ENCODE results near the gene ESRRA.

The ESRRA gene

DNA sequence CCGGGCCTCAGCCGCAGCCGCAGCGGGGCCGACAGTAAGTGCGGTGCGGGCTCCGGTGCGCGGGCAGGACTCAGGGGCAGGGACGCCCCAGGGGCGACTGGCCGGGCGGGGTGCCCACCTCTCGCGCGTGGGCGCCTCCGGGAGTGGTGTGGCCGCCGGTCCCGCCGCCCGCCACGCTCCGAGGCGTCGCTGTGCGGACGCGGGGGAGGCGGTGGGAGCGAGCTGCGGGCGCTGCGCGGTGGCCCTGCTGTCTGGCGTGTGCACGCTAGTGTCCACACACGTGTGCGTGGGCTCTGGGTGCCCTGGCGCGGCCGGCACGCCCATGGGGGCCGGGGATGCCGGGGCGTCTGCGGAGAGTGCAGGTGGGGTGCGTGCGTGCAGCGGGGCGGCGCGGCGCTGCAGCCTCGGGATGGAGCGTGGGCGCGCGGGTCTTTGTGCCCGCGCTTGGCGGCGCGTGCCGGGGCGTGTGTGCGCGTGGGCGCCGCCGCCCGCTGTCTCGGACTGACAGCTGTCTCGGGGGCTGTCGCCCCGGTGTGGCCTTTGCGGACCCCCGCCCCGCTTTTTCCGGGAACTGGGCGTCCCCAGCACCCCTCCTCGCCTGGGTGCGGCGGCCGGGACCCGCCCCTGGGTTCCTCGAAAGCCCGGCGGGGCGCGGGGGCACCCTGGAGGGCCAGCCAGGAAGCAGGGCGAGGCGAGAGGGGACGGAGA lies 13.4 kb upstream of the ESRRA start:
- H3K4me3 ChIP-seq (ENCODE audit: control insufficient read depth, low read depth, low read length), result no peak overlapping the region
- TF ChIP-seq, protein P1, sequence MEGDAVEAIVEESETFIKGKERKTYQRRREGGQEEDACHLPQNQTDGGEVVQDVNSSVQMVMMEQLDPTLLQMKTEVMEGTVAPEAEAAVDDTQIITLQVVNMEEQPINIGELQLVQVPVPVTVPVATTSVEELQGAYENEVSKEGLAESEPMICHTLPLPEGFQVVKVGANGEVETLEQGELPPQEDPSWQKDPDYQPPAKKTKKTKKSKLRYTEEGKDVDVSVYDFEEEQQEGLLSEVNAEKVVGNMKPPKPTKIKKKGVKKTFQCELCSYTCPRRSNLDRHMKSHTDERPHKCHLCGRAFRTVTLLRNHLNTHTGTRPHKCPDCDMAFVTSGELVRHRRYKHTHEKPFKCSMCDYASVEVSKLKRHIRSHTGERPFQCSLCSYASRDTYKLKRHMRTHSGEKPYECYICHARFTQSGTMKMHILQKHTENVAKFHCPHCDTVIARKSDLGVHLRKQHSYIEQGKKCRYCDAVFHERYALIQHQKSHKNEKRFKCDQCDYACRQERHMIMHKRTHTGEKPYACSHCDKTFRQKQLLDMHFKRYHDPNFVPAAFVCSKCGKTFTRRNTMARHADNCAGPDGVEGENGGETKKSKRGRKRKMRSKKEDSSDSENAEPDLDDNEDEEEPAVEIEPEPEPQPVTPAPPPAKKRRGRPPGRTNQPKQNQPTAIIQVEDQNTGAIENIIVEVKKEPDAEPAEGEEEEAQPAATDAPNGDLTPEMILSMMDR (IDR thresholded peaks at IDR 0.05; ENCODE audit: control insufficient read depth, insufficient read depth, low read depth, low read length, missing control alignments), result no peak
- DNase-seq (ENCODE audit: low read depth), result no peak

DNA sequence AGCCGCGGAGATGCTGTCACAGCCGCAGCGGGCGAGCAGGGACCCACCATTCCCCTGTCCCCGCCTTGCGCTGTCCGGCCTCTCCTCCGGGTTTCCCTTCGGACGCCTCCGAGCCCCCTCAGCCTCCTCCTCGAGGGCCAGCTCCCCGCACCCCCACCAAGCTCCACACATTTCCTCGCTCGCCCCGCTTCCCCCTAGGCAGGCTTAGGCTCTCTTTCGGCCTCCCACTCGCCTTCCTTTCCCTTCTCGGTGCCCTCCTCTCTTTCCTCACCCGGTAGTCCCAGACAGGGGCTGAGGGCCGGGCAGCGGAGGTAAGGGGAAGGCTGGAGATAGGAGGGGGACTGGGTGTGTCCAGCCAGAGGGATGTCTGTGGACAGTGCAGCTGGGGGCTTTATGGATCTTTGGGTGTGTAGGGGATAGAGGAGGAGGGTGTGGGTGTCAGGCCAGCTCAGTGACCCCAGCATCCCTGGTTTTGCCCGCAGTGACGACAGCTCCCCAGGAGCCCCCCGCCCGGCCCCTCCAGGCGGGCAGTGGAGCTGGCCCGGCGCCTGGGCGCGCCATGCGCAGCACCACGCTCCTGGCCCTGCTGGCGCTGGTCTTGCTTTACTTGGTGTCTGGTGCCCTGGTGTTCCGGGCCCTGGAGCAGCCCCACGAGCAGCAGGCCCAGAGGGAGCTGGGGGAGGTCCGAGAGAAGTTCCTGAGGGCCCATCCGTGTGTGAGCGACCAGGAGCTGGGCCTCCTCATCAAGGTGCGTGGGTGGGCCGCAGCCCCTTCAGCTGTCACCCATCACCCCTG lies 12.7 kb upstream of the ESRRA start:
- H3K4me3 ChIP-seq (ENCODE audit: control insufficient read depth, low read depth, low read length), result no peak overlapping the region
- no peak for DNase-seq (ENCODE audit: low read depth)
- TF ChIP-seq, protein P1 (IDR thresholded peaks at IDR 0.05; ENCODE audit: control insufficient read depth, insufficient read depth, low read depth, low read length, missing control alignments), result no peak

DNA sequence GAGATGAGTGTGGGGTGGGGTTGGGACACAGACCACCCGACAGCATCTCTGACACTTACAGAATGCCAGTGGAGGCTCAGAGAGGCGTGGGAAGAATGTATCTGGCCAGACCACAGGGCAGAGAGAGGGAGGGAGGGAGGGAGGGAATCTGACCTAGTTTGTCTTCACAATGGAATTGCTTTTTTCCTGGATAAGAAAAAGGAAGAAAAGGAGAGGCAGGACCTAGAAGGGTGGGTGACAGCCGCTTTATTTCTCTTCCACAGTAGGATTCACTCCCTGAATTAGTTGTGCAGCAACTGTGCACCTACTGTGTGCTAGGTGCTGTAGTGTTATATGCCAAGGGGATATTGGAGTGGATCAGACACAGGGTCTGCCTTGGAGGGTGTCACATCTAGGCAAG lies 10.6 kb upstream of the ESRRA start:
- no peak overlapping the region for H3K4me3 ChIP-seq (ENCODE audit: control insufficient read depth, low read depth, low read length)
- DNase-seq (ENCODE audit: low read depth), result no peak
- TF ChIP-seq, protein P1 (IDR thresholded peaks at IDR 0.05; ENCODE audit: control insufficient read depth, insufficient read depth, low read depth, low read length, missing control alignments), result no peak

DNA sequence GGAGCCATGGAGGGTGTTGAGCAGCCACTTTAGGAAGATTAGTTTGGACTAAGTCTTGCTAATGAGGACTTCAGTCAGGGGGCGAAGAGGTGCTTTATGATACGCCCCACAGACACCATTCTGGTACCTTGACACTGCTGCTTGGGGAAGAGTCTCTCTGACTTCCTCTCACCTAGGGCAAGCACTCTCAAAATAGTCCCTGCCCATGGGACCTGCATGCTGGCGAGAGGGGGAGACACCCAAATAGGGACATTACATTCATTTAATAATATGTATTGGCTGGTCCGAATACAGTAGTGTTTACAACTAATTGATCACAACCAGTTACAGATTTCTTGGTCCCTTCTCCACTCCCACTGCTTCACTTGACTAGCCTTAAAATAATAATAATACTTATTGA lies 9.6 kb upstream of the ESRRA start:
- TF ChIP-seq, protein P1 (IDR thresholded peaks at IDR 0.05; ENCODE audit: control insufficient read depth, insufficient read depth, low read depth, low read length, missing control alignments), result no peak
- no peak for DNase-seq (ENCODE audit: low read depth)
- H3K4me3 ChIP-seq (ENCODE audit: control insufficient read depth, low read depth, low read length), result no peak overlapping the region

DNA sequence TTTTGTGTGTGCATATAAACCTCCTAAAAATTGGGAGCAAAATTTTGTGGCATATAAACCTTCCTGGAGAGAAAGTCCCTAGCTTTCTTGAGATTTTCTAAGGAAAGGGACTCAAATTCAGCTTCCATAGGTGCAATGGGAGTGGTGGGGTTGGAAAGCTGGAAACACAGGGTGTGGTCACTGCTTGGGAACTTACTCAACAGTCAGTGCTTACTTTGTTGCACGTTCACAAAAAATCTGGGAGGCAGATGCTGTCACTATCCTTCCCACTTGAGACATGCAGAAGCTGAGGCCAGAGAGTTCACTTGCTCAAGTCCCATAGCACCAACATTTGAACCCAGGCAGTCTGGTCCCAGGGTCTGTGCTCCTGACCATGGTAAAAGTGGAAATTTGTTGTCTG lies 9.1 kb upstream of the ESRRA start:
- no peak overlapping the region for H3K4me3 ChIP-seq (ENCODE audit: control insufficient read depth, low read depth, low read length)
- no peak for DNase-seq (ENCODE audit: low read depth)
- TF ChIP-seq, protein P1 (IDR thresholded peaks at IDR 0.05; ENCODE audit: control insufficient read depth, insufficient read depth, low read depth, low read length, missing control alignments), result no peak

DNA sequence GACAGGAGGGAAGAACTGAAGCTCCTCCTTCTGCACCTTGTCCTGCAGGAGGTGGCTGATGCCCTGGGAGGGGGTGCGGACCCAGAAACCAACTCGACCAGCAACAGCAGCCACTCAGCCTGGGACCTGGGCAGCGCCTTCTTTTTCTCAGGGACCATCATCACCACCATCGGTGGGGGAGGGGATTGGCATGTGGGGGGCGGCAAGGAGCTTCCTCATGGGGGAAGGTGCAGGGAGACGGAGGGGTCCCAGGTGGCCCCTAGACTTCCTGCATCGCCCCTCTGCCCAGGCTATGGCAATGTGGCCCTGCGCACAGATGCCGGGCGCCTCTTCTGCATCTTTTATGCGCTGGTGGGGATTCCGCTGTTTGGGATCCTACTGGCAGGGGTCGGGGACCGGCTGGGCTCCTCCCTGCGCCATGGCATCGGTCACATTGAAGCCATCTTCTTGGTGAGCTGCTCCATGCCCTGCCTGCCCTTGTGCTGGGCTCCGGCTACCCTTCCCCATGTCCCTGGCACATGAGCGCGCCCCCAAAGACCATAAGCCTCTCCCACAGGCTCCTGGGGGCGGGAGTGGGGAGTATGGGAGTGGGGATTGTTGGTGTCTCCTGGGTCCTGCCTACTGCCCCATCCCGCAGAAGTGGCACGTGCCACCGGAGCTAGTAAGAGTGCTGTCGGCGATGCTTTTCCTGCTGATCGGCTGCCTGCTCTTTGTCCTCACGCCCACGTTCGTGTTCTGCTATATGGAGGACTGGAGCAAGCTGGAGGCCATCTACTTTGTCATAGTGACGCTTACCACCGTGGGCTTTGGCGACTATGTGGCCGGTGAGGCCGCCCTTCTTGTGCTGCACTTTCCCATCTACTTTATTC lies 8.3 kb upstream of the ESRRA start:
- TF ChIP-seq, protein P1 (IDR thresholded peaks at IDR 0.05; ENCODE audit: control insufficient read depth, insufficient read depth, low read depth, low read length, missing control alignments), result no peak
- no peak for DNase-seq (ENCODE audit: low read depth)
- H3K4me3 ChIP-seq (ENCODE audit: control insufficient read depth, low read depth, low read length), result no peak overlapping the region

Measured in AG09309 (cell line).